ENCODE data around the gene RGMB. TPM values are rescaled to one million over a fixed set of nuclear protein-coding genes. Genes with fewer than 3 reads are reported as not detected.
A peak's percentile ranks its signal among the peaks of the same experiment; 100 is the strongest.

The RGMB gene
- total RNA-seq, 1 experiment from 2014 or later, result 35.8 TPM

GRCh38 chr5:98765815-98766214 lies 7.6 kb upstream of the RGMB start:
- no peak for DNase-seq
- Mint-ChIP-seq H3K27ac (ENCODE audit: unreplicated experiment) (no peak overlapping the region), H3K27me3 (ENCODE audit: unreplicated experiment) (no peaks in the 10 kb centered on the region), H3K9me3 (ENCODE audit: low read depth, unreplicated experiment) (no peaks in the 10 kb centered on the region), H3K4me1 (ENCODE audit: low read depth, unreplicated experiment) (peaks cover 14% of the 10 kb centered on the region), H3K4me3 (ENCODE audit: low read depth, unreplicated experiment) (no peak overlapping the region), H3K36me3 (ENCODE audit: insufficient read depth, unreplicated experiment) (peaks cover 28% of the 10 kb centered on the region)
- no TSS peak for BruUV-seq (replicated peaks)
- TF ChIP-seq, protein P1, sequence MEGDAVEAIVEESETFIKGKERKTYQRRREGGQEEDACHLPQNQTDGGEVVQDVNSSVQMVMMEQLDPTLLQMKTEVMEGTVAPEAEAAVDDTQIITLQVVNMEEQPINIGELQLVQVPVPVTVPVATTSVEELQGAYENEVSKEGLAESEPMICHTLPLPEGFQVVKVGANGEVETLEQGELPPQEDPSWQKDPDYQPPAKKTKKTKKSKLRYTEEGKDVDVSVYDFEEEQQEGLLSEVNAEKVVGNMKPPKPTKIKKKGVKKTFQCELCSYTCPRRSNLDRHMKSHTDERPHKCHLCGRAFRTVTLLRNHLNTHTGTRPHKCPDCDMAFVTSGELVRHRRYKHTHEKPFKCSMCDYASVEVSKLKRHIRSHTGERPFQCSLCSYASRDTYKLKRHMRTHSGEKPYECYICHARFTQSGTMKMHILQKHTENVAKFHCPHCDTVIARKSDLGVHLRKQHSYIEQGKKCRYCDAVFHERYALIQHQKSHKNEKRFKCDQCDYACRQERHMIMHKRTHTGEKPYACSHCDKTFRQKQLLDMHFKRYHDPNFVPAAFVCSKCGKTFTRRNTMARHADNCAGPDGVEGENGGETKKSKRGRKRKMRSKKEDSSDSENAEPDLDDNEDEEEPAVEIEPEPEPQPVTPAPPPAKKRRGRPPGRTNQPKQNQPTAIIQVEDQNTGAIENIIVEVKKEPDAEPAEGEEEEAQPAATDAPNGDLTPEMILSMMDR (IDR thresholded peaks at IDR 0.05; ENCODE audit: unreplicated experiment), result no peak
- intact Hi-C loops (cut with micrococcal nuclease; ENCODE audit: unreplicated experiment), result loop anchor here (5.0 kb wide), 1 partner anchor 559 kb away; no protein-coding TSS in a partner anchor
- CTCF ChIA-PET, result no interaction called here

GRCh38 chr5:98767581-98767980 lies 5.9 kb upstream of the RGMB start:
- CTCF ChIA-PET, result interaction anchor here (1.0 to 2.6 kb wide), 2 partner anchors 28 to 127 kb away, joined by 3 to 11 read pairs; no protein-coding TSS in a partner anchor
- Mint-ChIP-seq H3K36me3 (ENCODE audit: insufficient read depth, unreplicated experiment) (peaks cover 39% of the 10 kb centered on the region), H3K27me3 (ENCODE audit: unreplicated experiment) (no peaks in the 10 kb centered on the region), H3K9me3 (ENCODE audit: low read depth, unreplicated experiment) (no peaks in the 10 kb centered on the region), H3K27ac (ENCODE audit: unreplicated experiment) (no peak overlapping the region), H3K4me1 (ENCODE audit: low read depth, unreplicated experiment) (peaks cover 28% of the 10 kb centered on the region), H3K4me3 (ENCODE audit: low read depth, unreplicated experiment) (peak overlapping the region; percentile 82)
- BruUV-seq (replicated peaks), result no TSS peak
- intact Hi-C loops (cut with micrococcal nuclease; ENCODE audit: unreplicated experiment), result loop anchor here (5.0 kb wide), 1 partner anchor 560 kb away; no protein-coding TSS in a partner anchor
- no peak for DNase-seq
- TF ChIP-seq, protein P1 (IDR thresholded peaks at IDR 0.05; ENCODE audit: unreplicated experiment), result no peak

GRCh38 chr5:98768160-98768959 lies 5.1 kb upstream of the RGMB start:
- BruUV-seq (replicated peaks), result no TSS peak
- peak; percentile 74 for DNase-seq

GRCh38 chr5:98768960-98769209 lies 4.6 kb upstream of the RGMB start:
- CTCF ChIA-PET, result interaction anchor here (0.6 to 2.6 kb wide), 11 partner anchors 8 to 1573 kb away, joined by 3 to 11 read pairs (median 3); no protein-coding TSS in a partner anchor
- Mint-ChIP-seq H3K4me3 (ENCODE audit: low read depth, unreplicated experiment) (peak overlapping the region; percentile 82), H3K9me3 (ENCODE audit: low read depth, unreplicated experiment) (no peaks in the 10 kb centered on the region), H3K27ac (ENCODE audit: unreplicated experiment) (peak overlapping the region; percentile 89), H3K4me1 (ENCODE audit: low read depth, unreplicated experiment) (peaks cover 31% of the 10 kb centered on the region), H3K27me3 (ENCODE audit: unreplicated experiment) (no peaks in the 10 kb centered on the region), H3K36me3 (ENCODE audit: insufficient read depth, unreplicated experiment) (peaks cover 52% of the 10 kb centered on the region)
- intact Hi-C loops (cut with micrococcal nuclease; ENCODE audit: unreplicated experiment), result loop anchor here (1.0 to 5.0 kb wide), 3 partner anchors 314 to 1538 kb away; no protein-coding TSS in a partner anchor
- no peak for DNase-seq
- BruUV-seq (replicated peaks), result no TSS peak
- TF ChIP-seq, protein P1 (IDR thresholded peaks at IDR 0.05; ENCODE audit: unreplicated experiment), result peak; percentile 79

More at GRCh38 chr5:98768160-98768959, 5.1 kb upstream of the RGMB start:
- H3K4me1 Mint-ChIP-seq (ENCODE audit: low read depth, unreplicated experiment), result peaks cover 31% of the 10 kb centered on the region
- H3K9me3 Mint-ChIP-seq (ENCODE audit: low read depth, unreplicated experiment), result no peaks in the 10 kb centered on the region
- peak overlapping the region; percentile 82 for H3K4me3 Mint-ChIP-seq (ENCODE audit: low read depth, unreplicated experiment)
- peaks cover 47% of the 10 kb centered on the region for H3K36me3 Mint-ChIP-seq (ENCODE audit: insufficient read depth, unreplicated experiment)
- CTCF ChIA-PET, result interaction anchor here (0.5 to 2.6 kb wide), 12 partner anchors 9 to 1573 kb away, joined by 3 to 12 read pairs (median 4); no protein-coding TSS in a partner anchor
- H3K27me3 Mint-ChIP-seq (ENCODE audit: unreplicated experiment), result no peaks in the 10 kb centered on the region
- TF ChIP-seq, protein P1 (IDR thresholded peaks at IDR 0.05; ENCODE audit: unreplicated experiment), result peak; percentile 94
- H3K27ac Mint-ChIP-seq (ENCODE audit: unreplicated experiment), result peak overlapping the region; percentile 89
- intact Hi-C loops (cut with micrococcal nuclease; ENCODE audit: unreplicated experiment), result loop anchor here (1.0 to 5.0 kb wide), 3 partner anchors 314 to 1537 kb away; no protein-coding TSS in a partner anchor
